Daoy (cell line): Measurements from ENCODE around the gene TAMALIN. TPM values are rescaled to one million over a fixed set of nuclear protein-coding genes. Genes with fewer than 3 reads are reported as not detected.

Source experiments
- DNase-seq: peaks from one replicate; pipeline ENCODE4 v3.0.0-alpha.2; 2015; ENCODE audit warnings: low read depth
- total RNA-seq: library from RNA; depleted of rRNA; stranded (reverse); fragments of >200 nt; shearing (Covaris generic); gene quantifications from 2 replicates; pipeline ENCODE4 v1.2.3, GENCODE V29; 2014

The TAMALIN gene
- total RNA-seq, 1 experiment from 2014 or later: 1.1 TPM

GRCh38 chr12:52013626-52014310, 7.0 kb downstream of the TAMALIN start:
- DNase-seq: no peak

GRCh38 chr12:52014567-52015530, 8.1 kb downstream of the TAMALIN start:
- no peak for DNase-seq

DNA sequence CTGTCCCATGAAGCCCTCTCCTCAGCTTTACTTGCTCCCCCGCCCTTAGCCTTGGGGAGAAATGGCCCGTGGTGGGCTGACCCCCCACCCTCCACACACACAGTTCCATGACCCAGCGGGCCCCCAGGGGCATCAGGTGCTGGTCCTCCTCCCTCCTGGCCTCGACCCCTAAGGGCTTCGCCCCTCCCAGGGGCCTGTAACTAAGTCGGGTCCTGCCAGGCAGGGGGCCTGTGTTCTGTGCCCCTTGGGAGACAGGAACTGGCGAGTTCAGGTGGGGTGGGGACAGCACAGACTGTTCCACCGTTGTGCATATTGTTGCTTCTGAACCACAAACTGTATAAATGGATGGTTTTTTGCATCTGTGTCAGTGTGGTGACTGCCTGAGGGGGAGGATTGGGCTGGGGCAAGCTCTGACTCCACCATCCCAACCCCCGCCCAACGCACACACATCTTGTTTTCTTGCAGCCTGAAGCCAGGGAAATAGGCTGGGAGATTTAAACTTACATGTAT, 8.8 kb downstream of the TAMALIN start:
- DNase-seq: no peak

DNA sequence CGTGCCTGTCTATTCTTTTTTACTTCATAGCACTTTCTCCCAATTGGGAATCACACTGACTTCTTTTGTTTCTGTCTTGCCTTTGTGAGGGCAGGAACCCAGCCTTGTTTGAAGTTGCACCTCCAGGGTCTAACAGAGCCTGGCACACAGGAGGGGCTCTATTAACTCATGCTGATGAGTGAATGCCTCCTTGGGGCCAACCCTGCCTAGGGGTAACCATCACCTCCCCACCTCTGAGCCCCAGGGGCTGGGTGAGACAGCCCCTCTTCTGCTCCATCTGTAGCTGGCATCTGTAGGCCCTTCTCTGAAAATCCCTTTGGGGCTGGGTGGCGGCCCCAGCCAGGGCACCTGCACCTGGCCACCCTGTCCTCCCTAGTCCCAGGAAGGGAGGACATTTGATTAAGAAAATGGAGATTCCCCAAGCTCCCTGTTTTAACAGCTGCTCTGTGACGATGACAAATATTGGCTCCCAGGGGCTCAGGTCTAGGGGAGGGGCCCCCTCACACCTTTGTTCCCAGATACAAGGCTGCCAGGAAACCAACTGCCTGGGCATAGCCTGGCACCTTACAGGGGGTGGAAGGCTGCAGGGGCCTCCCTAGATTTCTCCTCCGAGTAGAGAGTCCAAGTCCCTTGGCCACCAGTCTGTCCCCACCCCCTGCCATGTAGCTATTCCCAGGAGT, 11.8 kb downstream of the TAMALIN start:
- no peak for DNase-seq

GRCh38 chr12:52019113-52019770, 12.5 kb downstream of the TAMALIN start:
- DNase-seq: no peak

DNA sequence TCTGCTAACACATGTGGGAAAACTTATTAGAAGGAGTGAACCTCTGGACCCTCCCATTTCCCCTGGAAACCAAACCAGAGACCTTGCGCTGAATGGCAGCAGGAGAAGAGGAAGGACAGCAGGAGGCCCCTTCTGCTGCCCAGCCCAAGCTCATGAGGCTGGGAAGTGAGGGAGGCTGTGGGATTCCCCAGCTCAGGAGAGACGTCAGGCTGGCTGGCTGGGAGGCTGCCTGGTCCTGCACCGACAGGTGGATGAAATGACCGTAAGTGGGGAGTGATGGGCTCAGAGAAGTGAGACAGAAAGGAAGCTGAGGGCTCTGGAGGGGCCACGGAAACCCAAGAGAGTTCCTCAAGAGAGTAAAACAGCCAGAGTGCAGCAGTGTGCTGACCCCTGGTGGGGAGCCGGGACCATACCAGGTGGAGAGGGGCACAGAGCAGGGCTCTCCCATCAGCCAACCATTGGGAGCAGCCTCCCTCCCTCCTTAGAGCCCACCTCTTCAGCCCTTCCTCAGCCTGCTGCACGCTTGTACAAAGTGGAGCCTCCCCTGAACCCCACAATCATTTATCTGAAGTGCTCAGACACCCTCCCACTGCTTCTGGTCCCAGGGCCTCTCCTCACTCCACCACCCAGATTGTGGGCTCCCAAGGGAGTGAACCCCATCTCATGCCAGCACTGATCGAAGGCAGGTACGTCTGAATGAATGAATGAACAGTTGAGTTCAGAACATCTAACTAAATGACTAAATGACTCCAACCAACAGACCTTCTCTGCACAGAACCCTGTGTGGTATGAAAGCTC, 14.0 kb downstream of the TAMALIN start:
- DNase-seq: peak; percentile 63

GRCh38 chr12:52022841-52023181, 16.1 kb downstream of the TAMALIN start:
- peak; percentile 43 for DNase-seq

- DNase-seq: peak; percentile 90
Observed at GRCh38 chr12:52023182-52023975, 16.6 kb downstream of the TAMALIN start.

DNA sequence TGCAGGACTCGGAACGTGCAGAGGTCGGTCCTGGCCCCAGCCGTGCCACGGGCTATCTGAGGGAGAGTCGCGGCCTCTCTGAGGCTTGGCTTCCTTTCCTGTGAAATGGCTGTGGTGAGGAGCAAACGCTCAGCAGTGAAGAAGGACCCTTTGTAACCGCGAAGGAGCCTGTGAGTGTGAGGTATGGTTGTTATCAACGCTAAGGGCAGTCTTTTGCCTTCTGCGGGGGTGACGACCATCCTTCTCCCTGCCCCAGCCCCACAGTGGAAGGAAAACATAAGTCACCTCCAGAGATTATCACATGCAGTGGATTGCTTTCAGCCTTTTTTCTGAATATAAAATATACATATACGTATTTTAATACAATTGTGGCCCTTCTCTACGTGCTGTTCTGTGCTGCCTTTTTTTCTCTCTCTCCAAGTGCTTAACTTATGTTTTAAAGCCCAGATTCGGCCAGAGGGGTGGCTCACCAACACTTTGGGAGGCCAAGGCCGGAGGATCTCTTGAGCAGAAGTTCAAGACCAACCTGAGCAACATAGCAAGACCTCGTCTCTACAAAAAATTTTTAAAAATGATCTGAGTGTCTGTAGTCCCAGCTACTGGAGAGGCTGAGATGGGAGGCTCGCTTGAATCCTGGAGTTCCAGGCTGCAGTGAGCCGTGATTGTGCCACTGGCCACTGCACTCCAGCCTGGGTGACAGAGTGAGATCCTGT, 17.4 kb downstream of the TAMALIN start:
- DNase-seq: no peak

GRCh38 chr12:52024845-52025230, 18.1 kb downstream of the TAMALIN start:
- no peak for DNase-seq

DNA sequence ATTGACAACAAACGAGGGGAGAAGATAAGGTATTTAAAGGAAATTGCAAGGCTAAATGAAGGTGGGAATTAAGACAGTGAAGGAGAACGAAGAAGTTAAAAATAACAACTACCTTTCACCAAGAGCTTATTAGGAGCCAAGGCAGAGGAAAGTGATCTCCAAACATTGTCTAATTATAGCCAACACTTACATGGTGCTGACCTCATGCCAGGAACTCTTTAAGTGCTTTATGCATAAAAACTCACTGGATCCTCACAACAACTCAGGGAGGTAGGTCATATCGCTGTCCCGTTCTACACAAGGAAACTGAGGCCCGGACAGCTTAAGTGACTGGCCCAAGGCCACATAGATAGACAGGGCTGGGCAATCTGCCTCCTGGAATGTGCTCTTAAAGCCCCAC, 19.5 kb downstream of the TAMALIN start:
- DNase-seq: no peak

DNA sequence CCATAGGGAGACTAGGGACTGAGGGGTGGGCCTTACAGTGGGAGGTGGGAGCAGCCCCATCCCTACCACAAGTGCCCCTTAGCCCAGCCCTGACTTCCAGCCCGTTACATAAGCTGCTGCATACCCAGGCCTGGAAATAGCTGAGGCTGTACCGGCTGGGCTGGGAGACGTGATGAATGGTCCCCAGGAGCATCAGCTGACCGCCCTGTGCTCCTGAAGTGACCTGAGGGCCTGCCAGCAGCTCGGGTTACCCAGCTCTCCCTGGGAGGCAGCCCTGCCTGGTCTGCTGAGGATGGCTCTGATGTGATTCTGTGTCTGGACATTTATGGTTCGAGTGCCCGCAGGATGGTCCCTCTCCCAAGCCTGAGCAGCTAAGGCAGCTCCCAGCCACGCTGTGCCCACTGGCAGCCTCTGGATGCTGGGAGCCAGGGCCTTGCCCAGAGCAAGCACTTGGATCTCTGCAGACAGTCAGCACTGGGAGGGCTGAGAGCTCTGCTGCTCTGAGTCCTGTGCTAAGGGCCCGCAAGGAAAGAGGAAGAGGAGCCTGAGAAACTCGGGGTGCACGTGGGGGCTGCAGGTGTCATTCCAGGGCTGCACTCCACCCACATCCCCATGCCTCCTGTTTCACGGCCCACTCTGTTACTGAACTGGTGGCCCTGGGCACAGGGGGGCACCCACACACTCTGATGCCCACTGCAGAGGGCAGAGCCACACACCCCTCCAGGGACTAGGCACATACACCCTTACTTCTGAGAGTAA, 20.5 kb downstream of the TAMALIN start:
- DNase-seq: no peak

GRCh38 chr12:52029685-52030084, 22.9 kb downstream of the TAMALIN start:
- peak; percentile 73 for DNase-seq

GRCh38 chr12:52032446-52032803, 25.7 kb downstream of the TAMALIN start:
- no peak for DNase-seq

DNA sequence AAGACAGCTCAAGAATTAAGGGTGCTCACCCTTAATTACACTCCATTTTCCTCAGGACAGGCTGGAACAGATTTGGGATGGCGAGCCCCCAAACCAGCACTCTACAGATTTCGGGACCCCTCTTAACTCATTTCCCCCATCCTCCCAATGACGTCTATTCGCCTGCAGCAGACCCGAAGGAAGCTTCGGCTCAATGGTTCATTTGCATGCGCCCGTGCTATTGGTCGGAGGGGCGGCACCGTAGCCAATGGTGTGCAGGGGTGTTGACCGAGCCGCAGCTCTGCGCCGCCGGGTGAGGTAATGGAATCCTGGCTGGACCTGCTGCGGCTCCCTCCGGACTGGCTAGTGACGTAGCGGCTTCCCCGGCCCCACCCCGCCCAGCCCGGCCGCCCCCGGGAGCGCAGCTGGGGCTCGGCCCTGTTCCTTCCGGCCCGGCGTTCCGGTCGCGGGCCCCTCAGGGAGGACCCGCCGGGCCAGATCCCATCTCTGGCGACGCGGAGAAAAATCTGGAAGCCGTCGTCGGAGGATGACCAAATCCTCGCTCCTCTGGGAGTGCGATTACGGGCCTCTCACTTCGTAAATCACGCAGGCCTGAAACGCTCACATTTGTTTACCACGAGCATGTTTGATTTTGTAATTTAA, 26.2 kb downstream of the TAMALIN start:
- peak; percentile 99 for DNase-seq

- no peak for DNase-seq
Observed at GRCh38 chr12:52033446-52034140, 26.8 kb downstream of the TAMALIN start.

- DNase-seq: no peak
Observed at GRCh38 chr12:52035190-52035589, 28.4 kb downstream of the TAMALIN start.

- DNase-seq: no peak
Observed at GRCh38 chr12:52035926-52036325, 29.2 kb downstream of the TAMALIN start.
